SIG-M5 treated with dmso at 0.1 percent for 504 hours (cell line): ENCODE data around the gene OR10A2.
"Not testable (repeated sequence)": the region's sequence is repeated elsewhere in the genome, so short reads cannot be mapped to it uniquely, and the experiment has no call there.

Source experiments
- DNase-seq: peaks from one replicate; lab custom pipeline; 2025; ENCODE audit not compliant: unreplicated experiment; lab: John Stamatoyannopoulos, UW

The OR10A2 gene

DNA sequence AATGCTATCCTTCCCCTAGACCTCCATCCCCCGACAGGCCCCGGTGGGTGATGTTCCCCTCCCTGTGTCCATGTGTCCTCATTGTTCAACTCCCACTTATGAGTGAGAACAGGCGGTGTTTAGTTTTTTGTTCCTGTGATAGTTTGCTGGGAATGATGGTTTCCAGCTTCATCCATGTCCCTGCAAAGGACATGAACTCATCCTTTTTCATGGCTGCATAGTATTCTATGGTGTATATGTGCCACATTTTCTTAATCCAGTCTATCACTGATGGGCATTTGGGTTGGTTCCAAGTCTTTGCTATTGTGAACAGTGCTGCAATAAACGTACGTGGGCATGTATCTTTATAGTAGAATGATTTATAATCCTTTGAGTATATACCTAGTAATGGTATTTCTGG lies 24.9 kb downstream of the OR10A2 start:
- not testable (repeated sequence) for DNase-seq

- no peak for DNase-seq
Observed at GRCh38 chr11:6888830-6889229, 26.0 kb downstream of the OR10A2 start.

DNA sequence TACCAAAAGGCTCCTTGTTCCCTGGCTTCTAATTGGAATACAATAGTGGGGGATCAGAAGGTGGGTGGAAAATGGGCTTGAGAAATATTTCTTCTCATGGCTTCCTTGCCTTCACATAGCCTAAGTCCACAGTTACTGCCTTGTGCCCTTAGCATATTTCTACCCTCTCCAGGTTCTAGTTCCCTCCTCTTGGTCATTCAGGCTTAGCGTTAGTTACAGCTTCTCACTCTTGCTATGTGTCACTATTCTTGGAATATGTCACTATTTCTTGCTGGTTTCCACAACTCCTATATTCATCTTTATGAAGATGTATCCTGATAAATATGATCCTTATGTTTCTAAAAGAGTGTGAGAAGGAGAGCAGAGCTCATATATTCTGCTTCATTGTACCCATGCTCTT lies 27.0 kb downstream of the OR10A2 start:
- no peak for DNase-seq

DNA sequence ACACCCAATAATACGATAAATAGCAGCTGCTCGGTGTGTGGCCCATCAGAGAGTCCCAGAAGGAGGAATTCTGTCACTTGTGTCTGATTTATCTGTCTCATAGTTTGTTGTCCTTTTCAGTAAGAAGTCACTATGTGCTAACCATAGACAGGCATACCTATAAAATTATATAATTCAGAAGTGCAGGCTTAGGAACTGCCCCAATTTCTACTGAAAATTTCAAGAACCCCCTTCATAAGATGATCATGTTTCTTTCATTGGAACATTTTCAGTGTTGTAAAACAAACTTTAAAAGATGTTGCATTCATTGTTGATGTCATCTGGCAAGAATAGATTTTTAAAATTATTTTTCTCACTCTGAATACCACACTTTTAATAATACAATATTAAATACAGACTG lies 29.5 kb downstream of the OR10A2 start, which contains the start of gene OR2D2:
Gene OR2D2 (minus strand): TSS at position 101 of the 400 bp plus-strand sequence. CDS start 0 bp downstream, at position 101.
- no peak for DNase-seq

- no peak for DNase-seq
Observed at GRCh38 chr11:6894097-6894496, 31.2 kb downstream of the OR10A2 start.

- DNase-seq = no peak
Observed at GRCh38 chr11:6895010-6895409, 32.2 kb downstream of the OR10A2 start.

DNA sequence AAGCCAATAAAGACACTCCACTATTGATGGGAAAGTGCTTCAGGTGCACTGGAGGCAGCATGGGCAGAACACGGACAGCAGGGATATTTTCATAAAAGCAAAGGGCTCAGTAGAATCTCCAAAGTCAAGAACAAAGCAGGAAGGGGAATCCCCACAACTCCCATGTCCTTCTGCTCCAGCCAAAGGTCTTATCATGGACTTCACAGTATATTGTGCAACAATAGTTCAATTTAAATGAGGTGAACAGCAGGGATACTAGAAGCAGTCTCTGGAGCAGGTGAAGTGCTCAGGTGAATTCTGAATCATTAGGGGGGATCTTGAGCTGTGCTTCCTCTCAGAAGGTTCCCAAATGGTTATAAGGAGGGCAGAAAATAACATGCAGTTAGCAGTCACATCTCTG lies 36.1 kb downstream of the OR10A2 start:
- no peak for DNase-seq

DNA sequence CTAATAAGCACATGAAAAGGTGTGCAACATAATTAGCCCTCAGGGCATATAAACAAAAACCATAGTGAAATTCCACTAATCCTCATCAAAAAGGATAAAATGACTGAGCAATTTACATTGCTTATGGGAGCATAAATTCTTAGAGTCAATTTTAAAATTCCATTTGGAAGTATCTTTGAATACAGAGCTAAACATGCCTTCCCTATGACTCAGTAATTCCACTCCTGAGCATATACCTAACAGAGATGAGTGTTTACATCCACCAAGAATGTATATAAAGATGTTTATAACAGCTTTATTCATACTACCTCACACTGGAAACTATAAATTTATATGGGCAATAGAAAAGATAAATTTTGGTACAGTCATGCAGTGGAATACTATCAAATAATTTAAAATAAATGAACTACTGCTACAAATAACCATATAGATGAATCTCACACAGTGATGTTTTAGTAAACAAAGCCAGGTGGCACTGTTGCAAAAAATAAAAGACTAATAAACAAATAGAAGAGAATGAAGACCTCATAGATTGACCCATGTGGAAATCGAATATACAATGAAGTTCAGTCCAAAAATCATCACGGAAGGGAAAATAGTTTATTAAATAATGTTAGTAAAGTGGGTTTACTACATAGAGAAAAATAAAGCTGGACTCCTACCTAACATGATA lies 37.6 kb downstream of the OR10A2 start:
- DNase-seq = no peak

- not testable (repeated sequence) for DNase-seq
Observed at GRCh38 chr11:6904804-6905203, 41.9 kb downstream of the OR10A2 start.

DNA sequence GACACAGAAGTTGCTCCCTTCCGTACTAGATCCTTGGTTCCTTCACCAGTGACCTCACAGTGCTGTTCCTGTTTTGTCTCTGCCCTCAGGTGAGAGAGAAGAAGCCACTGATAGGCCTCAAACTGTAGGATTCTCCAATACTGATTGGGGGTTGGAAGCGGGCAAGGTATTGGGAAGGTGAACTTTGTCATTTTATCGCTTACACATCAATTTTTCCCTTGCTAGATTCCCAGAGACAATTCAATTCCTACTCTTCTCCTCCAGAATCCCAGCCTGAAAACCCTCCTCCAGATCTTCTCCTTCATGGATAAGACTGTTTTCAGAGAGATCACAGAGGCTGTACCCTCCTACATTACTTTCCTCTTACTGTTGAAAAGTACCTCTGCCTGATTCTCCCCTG lies 48.5 kb downstream of the OR10A2 start:
- no peak for DNase-seq

- DNase-seq = no peak
Observed at GRCh38 chr11:6911948-6912347, 49.1 kb downstream of the OR10A2 start.

GRCh38 chr11:6919698-6920097 lies 56.8 kb downstream of the OR10A2 start:
- DNase-seq = no peak

- DNase-seq = no peak
Observed at GRCh38 chr11:6920702-6921101, 57.8 kb downstream of the OR10A2 start, which contains the start of gene OR2D3. Gene OR2D3 (plus strand): TSS chr11:6921002. CDS start chr11:6921002, 0 bp downstream.
